Type B pancreatic cell (in vitro differentiated cells): ENCODE measurements around the gene CLDN6. TPM values are rescaled to one million over a fixed set of nuclear protein-coding genes. Genes with fewer than 3 reads are reported as not detected.

Source experiments
- DNase-seq: peaks from one replicate; pipeline ENCODE4 v3.0.0; 2021; ENCODE audit warnings: mixed read lengths; ENCODE audit not compliant: unreplicated experiment; ENCODE audit errors: extremely low spot score
- H3K27ac Mint-ChIP-seq: 2 replicates; pipeline ENCODE4 v1.8.0; 2021; ENCODE audit warnings: mild to moderate bottlenecking, mixed read lengths
- H3K27me3 Mint-ChIP-seq: 2 replicates; pipeline ENCODE4 v1.8.0; 2021; ENCODE audit warnings: mixed read lengths
- H3K36me3 Mint-ChIP-seq: 2 replicates; pipeline ENCODE4 v1.8.0; 2021; ENCODE audit warnings: mixed read lengths
- H3K4me1 Mint-ChIP-seq: one replicate; pipeline ENCODE4 v1.8.0; 2021; ENCODE audit warnings: mixed read lengths; ENCODE audit not compliant: unreplicated experiment
- H3K4me3 Mint-ChIP-seq: 2 replicates; pipeline ENCODE4 v1.8.0; 2021; ENCODE audit warnings: mild to moderate bottlenecking, mixed read lengths
- H3K9me3 Mint-ChIP-seq: 2 replicates; pipeline ENCODE4 v1.8.0; 2021; ENCODE audit warnings: mixed read lengths
- CTCF ChIP-seq: fragments of 200-600 bp; sonication (generic); conservative IDR thresholded peaks from 2 replicates; pipeline ENCODE4 v1.5.0; 2021; ENCODE audit warnings: antibody characterized with exemption, mild to moderate bottlenecking
- total RNA-seq: library from RNA; stranded (reverse); gene quantifications from 2 replicates; pipeline ENCODE4 v1.2.1, GENCODE V29; 2021; ENCODE audit warnings: low replicate concordance

CLDN6 gene
- total RNA-seq, 1 donor from 2014 or later, result 98.9 TPM

- DNase-seq, result no peak
- Mint-ChIP-seq H3K9me3 (no peaks in the 10 kb centered on the region), H3K27ac (no peak overlapping the region), H3K4me3 (peak overlapping the region; percentile 87), H3K36me3 (no peaks in the 10 kb centered on the region), H3K4me1 (peaks cover 12% of the 10 kb centered on the region), H3K27me3 (no peaks in the 10 kb centered on the region)
- no peak for TF ChIP-seq CTCF
Observed at GRCh38 chr16:2979669-2980226, 38.2 kb downstream of the CLDN6 start.

- TF ChIP-seq CTCF, result no peak
- H3K27ac Mint-ChIP-seq, result no peak overlapping the region
- H3K9me3 Mint-ChIP-seq, result no peaks in the 10 kb centered on the region
- no peaks in the 10 kb centered on the region for H3K36me3 Mint-ChIP-seq
- no peak overlapping the region for H3K4me3 Mint-ChIP-seq
- DNase-seq, result no peak
- peaks cover 12% of the 10 kb centered on the region for H3K4me1 Mint-ChIP-seq
- H3K27me3 Mint-ChIP-seq, result no peaks in the 10 kb centered on the region
Observed at GRCh38 chr16:2977440-2977839, 40.5 kb downstream of the CLDN6 start.

GRCh38 chr16:2976673-2977072 lies 41.3 kb downstream of the CLDN6 start:
- Mint-ChIP-seq H3K4me1 (peaks cover 13% of the 10 kb centered on the region), H3K9me3 (no peaks in the 10 kb centered on the region), H3K4me3 (no peak overlapping the region), H3K36me3 (peaks cover 3% of the 10 kb centered on the region), H3K27ac (no peak overlapping the region), H3K27me3 (no peaks in the 10 kb centered on the region)
- TF ChIP-seq CTCF, result no peak
- DNase-seq, result no peak

GRCh38 chr16:2976201-2976600 lies 41.8 kb downstream of the CLDN6 start:
- no peak for DNase-seq
- Mint-ChIP-seq H3K27me3 (no peaks in the 10 kb centered on the region), H3K36me3 (peaks cover 3% of the 10 kb centered on the region), H3K4me3 (no peak overlapping the region), H3K27ac (no peak overlapping the region), H3K4me1 (peaks cover 8% of the 10 kb centered on the region), H3K9me3 (no peaks in the 10 kb centered on the region)
- TF ChIP-seq CTCF, result no peak

GRCh38 chr16:2975161-2975795 lies 42.7 kb downstream of the CLDN6 start:
- H3K36me3 Mint-ChIP-seq, result peaks cover 3% of the 10 kb centered on the region
- no peak for TF ChIP-seq CTCF

More at GRCh38 chr16:2975161-2975795, 42.7 kb downstream of the CLDN6 start:
- H3K4me3 Mint-ChIP-seq, result no peak overlapping the region
- no peaks in the 10 kb centered on the region for H3K9me3 Mint-ChIP-seq
- H3K4me1 Mint-ChIP-seq, result peaks cover 7% of the 10 kb centered on the region
- DNase-seq, result no peak
- no peaks in the 10 kb centered on the region for H3K27me3 Mint-ChIP-seq
- H3K27ac Mint-ChIP-seq, result no peak overlapping the region
